HCT116 (cell line): ENCODE results near the gene MSI2. TPM values are rescaled to one million over a fixed set of nuclear protein-coding genes. Genes with fewer than 3 reads are reported as not detected.

Source experiments
- ATAC-seq: fragments of 200-7000 bp; cut with Tn5 transposase; 2 replicates; pipeline ENCODE4 v1.9.1; 2020; ENCODE audit warnings: mild to moderate bottlenecking, moderate library complexity
- BruUV-seq: library from RNA; stranded (reverse); fragments of 400-500 nt; replicated peaks from 2 replicates; lab custom pipeline; 2021; lab: Mats Ljungman, UMichigan
- CTCF ChIA-PET: fragments of 300-600 bp; sonication (Branson Sonifier 250); formaldehyde crosslinking; loops from one replicate; lab custom pipeline; 2021; ENCODE audit warnings: antibody characterized with exemption; lab: Charles Lee
- POLR2A ChIA-PET: fragments of 300-600, 350-600 bp; sonication (Branson Sonifier 250); formaldehyde crosslinking; loops from one replicate; lab custom pipeline; 2021; ENCODE audit warnings: antibody characterized with exemption; lab: Charles Lee
- RAD21 ChIA-PET, 2 experiments: fragments of 300-600 bp; sonication (Branson Sonifier 250); formaldehyde crosslinking; loops; one replicate each; lab custom pipeline; 2023; ENCODE audit warnings: low total read pairs in 2 of 2; ENCODE audit not compliant: uncharacterized antibody in 2 of 2, unreplicated experiment in 2 of 2, low non-redundant PET in 1 of 2; lab: Charles Lee
- DNase-seq: peaks from one replicate; pipeline ENCODE4 v3.0.0-alpha.2; 2010; ENCODE audit warnings: low read depth, low spot score
- H2AFZ ChIP-seq: fragments of 200-600 bp; shearing (Covaris generic), sonication (generic); 2 replicates; pipeline ENCODE4 v1.6.1; 2017; ENCODE audit warnings: low read depth, mixed run types, mixed read lengths, antibody characterized with exemption, low read length; ENCODE audit not compliant: poor library complexity, severe bottlenecking
- H3K27ac ChIP-seq: 2 replicates; pipeline ENCODE4 v1.5.1; 2012; ENCODE audit warnings: low read depth, low read length
- H3K27me3 ChIP-seq: fragments of 200-600 bp; sonication (generic); 2 replicates; pipeline ENCODE4 v1.6.1; 2016; ENCODE audit warnings: mixed run types, low read length, mixed read lengths; ENCODE audit not compliant: insufficient read depth
- H3K36me3 ChIP-seq, 2 experiments: fragments of 200-500 bp in 1 of 2; fragments of 200-600 bp in 1 of 2; sonication (Bioruptor generic) in 1 of 2; sonication (generic) in 1 of 2; 2 replicates each; pipeline versions ENCODE4 v1.5.1 to v1.6.1; 2014 to 2016; ENCODE audit warnings: low read length in 2 of 2, inconsistent platforms in 1 of 2, mixed read lengths in 1 of 2, mixed run types in 1 of 2; ENCODE audit not compliant: insufficient read depth in 2 of 2, control insufficient read depth in 1 of 2
- H3K4me1 ChIP-seq, 2 experiments: fragments of 200-600 bp in 1 of 2; sonication (generic) in 1 of 2; 2 replicates each; pipeline versions ENCODE4 v1.5.1 to v1.6.1; 2012 to 2017; ENCODE audit warnings: low read length in 2 of 2, inconsistent platforms in 1 of 2, mild to moderate bottlenecking in 1 of 2, mixed read lengths in 1 of 2, mixed run types in 1 of 2, moderate library complexity in 1 of 2; ENCODE audit not compliant: insufficient read depth in 2 of 2, control insufficient read depth in 1 of 2
- H3K4me2 ChIP-seq: fragments of 200-600 bp; sonication (generic); 2 replicates; pipeline ENCODE4 v1.6.1; 2017; ENCODE audit warnings: mixed run types, low read length, mixed read lengths
- H3K4me3 ChIP-seq, 2 experiments: fragments of 200-600 bp in 1 of 2; sonication (generic) in 1 of 2; replicated peaks in 1 of 2; 2 replicates each; pipeline ENCODE4 v1.5.1; 2011 to 2016; ENCODE audit warnings: low read length in 2 of 2, control low read depth in 1 of 2, low read depth in 1 of 2, mild to moderate bottlenecking in 1 of 2, mixed read lengths in 1 of 2, mixed run types in 1 of 2
- H3K79me2 ChIP-seq: fragments of 200-600 bp; sonication (generic); 2 replicates; pipeline ENCODE4 v1.6.1; 2017; ENCODE audit warnings: mild to moderate bottlenecking, mixed run types, low read length, moderate library complexity, mixed read lengths; ENCODE audit not compliant: insufficient read depth
- H3K9ac ChIP-seq: fragments of 200-600 bp; sonication (generic); 2 replicates; pipeline ENCODE4 v1.6.1; 2016; ENCODE audit warnings: low read length, mixed read lengths
- H3K9me2 ChIP-seq: fragments of 200-600 bp; sonication (generic), shearing (Covaris generic); 2 replicates; pipeline ENCODE4 v1.6.1; 2017; ENCODE audit warnings: mixed run types, mild to moderate bottlenecking, moderate library complexity; ENCODE audit not compliant: insufficient read depth
- H3K9me3 ChIP-seq, 2 experiments: fragments of 200-500 bp in 1 of 2; fragments of 200-600 bp in 1 of 2; sonication (Bioruptor generic) in 1 of 2; sonication (generic) in 1 of 2; 2 replicates each; pipeline ENCODE4 v1.6.1; 2014 to 2017; ENCODE audit warnings: low read length in 2 of 2, mixed read lengths in 2 of 2, inconsistent platforms in 1 of 2, low read depth in 1 of 2, mild to moderate bottlenecking in 1 of 2, mixed run types in 1 of 2, moderate library complexity in 1 of 2; ENCODE audit not compliant: control insufficient read depth in 1 of 2, insufficient read depth in 1 of 2
- H4K20me1 ChIP-seq: fragments of 200-600 bp; sonication (generic), shearing (Covaris generic); 2 replicates; pipeline ENCODE4 v1.6.1; 2017; ENCODE audit warnings: mixed run types, mild to moderate bottlenecking, moderate library complexity; ENCODE audit not compliant: insufficient read depth
- CBX3 ChIP-seq: IDR thresholded peaks from 2 replicates; pipeline ENCODE4 v1.6.1; 2012; ENCODE audit warnings: low read depth
- CEBPB ChIP-seq: IDR thresholded peaks from 2 replicates; pipeline ENCODE4 v1.6.1; 2012; ENCODE audit warnings: low read depth
- CTCF ChIP-seq, 3 experiments: fragments of 200-600 bp in 1 of 3; sonication (generic) in 1 of 3; IDR thresholded peaks in 2 of 3; conservative IDR thresholded peaks in 1 of 3; 2 replicates each; pipeline ENCODE4 v1.5.1; 2012 to 2017; ENCODE audit warnings: low read depth in 2 of 3, low read length in 2 of 3, antibody characterized with exemption in 1 of 3, borderline replicate concordance in 1 of 3, control low read depth in 1 of 3, mild to moderate bottlenecking in 1 of 3, mixed read lengths in 1 of 3, mixed run types in 1 of 3, moderate library complexity in 1 of 3; ENCODE audit not compliant: insufficient read depth in 1 of 3
- EGR1 ChIP-seq: IDR thresholded peaks from 2 replicates; pipeline ENCODE4 v1.6.1; 2012; ENCODE audit warnings: low read depth
- FOSL1 ChIP-seq: IDR thresholded peaks from 2 replicates; pipeline ENCODE4 v1.6.1; 2012; ENCODE audit warnings: low read depth
- JUND ChIP-seq: IDR thresholded peaks from 2 replicates; pipeline ENCODE4 v1.6.1; 2012
- MAX ChIP-seq: IDR thresholded peaks from 2 replicates; pipeline ENCODE4 v1.6.1; 2012
- POLR2A ChIP-seq: IDR thresholded peaks from 2 replicates; pipeline ENCODE4 v1.7.0; 2011; ENCODE audit warnings: borderline replicate concordance; ENCODE audit not compliant: insufficient read depth, insufficient read length; ENCODE audit errors: extremely low read depth
- POLR2AphosphoS5 ChIP-seq: IDR thresholded peaks from 2 replicates; pipeline ENCODE4 v1.6.1; 2011; ENCODE audit warnings: mild to moderate bottlenecking, low read depth, low read length, moderate library complexity
- RAD21 ChIP-seq: IDR thresholded peaks from 2 replicates; pipeline ENCODE4 v1.6.1; 2012; ENCODE audit warnings: low read depth, mild to moderate bottlenecking
- SP1 ChIP-seq: IDR thresholded peaks from 2 replicates; pipeline ENCODE4 v1.6.1; 2012; ENCODE audit warnings: low read depth
- ZBTB33 ChIP-seq: IDR thresholded peaks from 2 replicates; pipeline ENCODE4 v1.6.1; 2011; ENCODE audit warnings: mild to moderate bottlenecking, low read length, moderate library complexity; ENCODE audit not compliant: insufficient replicate concordance; ENCODE audit errors: extremely low read depth
- ZFX ChIP-seq: fragments of 450-650 bp; IDR thresholded peaks from 2 replicates; pipeline ENCODE4 v1.6.1; 2017
- intact Hi-C: fragments of 100-400 bp; cut with micrococcal nuclease; formaldehyde crosslinking; loops from 2 replicates; pipeline ENCODE4 v1.10.0; 2022
- total RNA-seq: library from RNA; stranded (reverse); gene quantifications from one replicate; pipeline ENCODE4 v1.2.1, GENCODE V29; 2021; ENCODE audit not compliant: unreplicated experiment

The MSI2 gene
- total RNA-seq, 1 experiment from 2014 or later, result 137 TPM

- no peak for ATAC-seq
- Histone ChIP-seq H3K4me1 (no peaks in the 10 kb centered on the region), H3K4me3 (no peak overlapping the region), H2AFZ (no peak overlapping the region), H3K9ac (no peak overlapping the region), H3K36me3 (peaks cover 0 to 11% of the 10 kb centered on the region in 2 experiments; a peak in 3 of 4 replicates), H3K4me2 (no peak overlapping the region)
- POLR2A ChIA-PET, result no interaction called here
- BruUV-seq, result no TSS peak
- intact Hi-C loops, result no loop called here
- no peak for TF ChIP-seq JUND
- TF ChIP-seq EGR1, result no peak
- no peak for TF ChIP-seq POLR2AphosphoS5
- TF ChIP-seq CEBPB, result no peak
- no peak for TF ChIP-seq CTCF (IDR thresholded peaks at IDR 0.05 in 2 of 3, conservative IDR thresholded peaks at IDR 0.05 in 1 of 3; ENCODE audit: borderline replicate concordance in 1 of 3, insufficient read depth in 1 of 3, low read depth in 2 of 3, low read length in 2 of 3)
- TF ChIP-seq CBX3, result no peak
- TF ChIP-seq ZFX, result no peak
- TF ChIP-seq, all 23 proteins: peak for 0
- H3K27ac ChIP-seq, result no peak overlapping the region
- H3K27me3 ChIP-seq, result no peaks in the 10 kb centered on the region
- no peaks in the 10 kb centered on the region for H3K9me2 ChIP-seq
- ChIA-PET RAD21 (no interaction called here), CTCF (interaction anchor here (1.1 kb wide), 1 partner anchor 39 kb away, joined by 4 read pairs; no protein-coding TSS in a partner anchor)
- H4K20me1 ChIP-seq, result no peaks in the 10 kb centered on the region
- no peak for DNase-seq
- no peaks in the 10 kb centered on the region for H3K9me3 ChIP-seq
- H3K79me2 ChIP-seq, result peaks cover 9% of the 10 kb centered on the region; the same call in 1 of the 2 replicates
These were observed 25.6 kb downstream of the MSI2 start for GRCh38 chr17:57281887-57282286.

- peaks cover 0 to 10% of the 10 kb centered on the region in 2 experiments; a peak in 3 of 4 replicates for H3K36me3 ChIP-seq
These were observed 26.0 kb downstream of the MSI2 start for GRCh38 chr17:57282296-57282695.

More at GRCh38 chr17:57282296-57282695, 26.0 kb downstream of the MSI2 start:
- Histone ChIP-seq H3K79me2 (peaks cover 10% of the 10 kb centered on the region; the same call in 1 of the 2 replicates), H3K4me3 (no peak overlapping the region), H3K4me1 (no peaks in the 10 kb centered on the region), H3K4me2 (no peak overlapping the region), H2AFZ (no peak overlapping the region), H3K9me3 (no peaks in the 10 kb centered on the region), H4K20me1 (no peaks in the 10 kb centered on the region), H3K27me3 (no peaks in the 10 kb centered on the region), H3K9me2 (no peaks in the 10 kb centered on the region), H3K27ac (no peak overlapping the region), H3K9ac (no peak overlapping the region)
- TF ChIP-seq CBX3 (no peak), MAX (no peak), FOSL1 (no peak), EGR1 (no peak), ZBTB33 (no peak), POLR2A (no peak), RAD21 (no peak), SP1 (no peak), CEBPB (no peak)
- CTCF ChIA-PET, result interaction anchor here (1.1 kb wide), 1 partner anchor 39 kb away, joined by 4 read pairs; no protein-coding TSS in a partner anchor
- BruUV-seq, result no TSS peak
- RAD21 ChIA-PET, result no interaction called here
- POLR2A ChIA-PET, result no interaction called here
- ATAC-seq (no peak), DNase-seq (no peak)
- intact Hi-C loops, result no loop called here
